ENCODE results near the gene KCNK2.

Gene KCNK2

GRCh38 chr1:215263636-215264035, 181.1 kb downstream of the KCNK2 start:
- DNase-seq: no peak

GRCh38 chr1:215264649-215265048, 182.1 kb downstream of the KCNK2 start:
- no peak for DNase-seq

DNA sequence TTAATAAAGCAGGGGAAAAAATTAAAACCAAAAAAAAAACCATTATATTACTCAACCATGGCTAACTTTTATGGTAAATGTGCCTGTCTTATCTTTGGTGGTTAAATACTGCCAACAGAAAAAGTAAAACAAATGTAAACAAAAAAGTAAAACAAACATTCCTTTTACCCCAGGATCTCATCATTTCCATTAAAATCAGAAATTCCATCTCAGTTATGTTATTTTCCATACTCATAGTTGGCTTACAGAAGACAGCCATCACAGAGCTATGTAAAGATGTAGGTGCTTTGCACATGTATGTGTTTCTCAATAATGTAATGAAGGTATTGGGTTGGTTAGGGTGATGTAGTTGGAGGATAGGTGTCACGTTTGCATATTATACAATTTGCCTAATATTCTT, 185.0 kb downstream of the KCNK2 start:
- DNase-seq: no peak

- no peak for DNase-seq
Measured at GRCh38 chr1:215269955-215270354, 187.4 kb downstream of the KCNK2 start.

DNA sequence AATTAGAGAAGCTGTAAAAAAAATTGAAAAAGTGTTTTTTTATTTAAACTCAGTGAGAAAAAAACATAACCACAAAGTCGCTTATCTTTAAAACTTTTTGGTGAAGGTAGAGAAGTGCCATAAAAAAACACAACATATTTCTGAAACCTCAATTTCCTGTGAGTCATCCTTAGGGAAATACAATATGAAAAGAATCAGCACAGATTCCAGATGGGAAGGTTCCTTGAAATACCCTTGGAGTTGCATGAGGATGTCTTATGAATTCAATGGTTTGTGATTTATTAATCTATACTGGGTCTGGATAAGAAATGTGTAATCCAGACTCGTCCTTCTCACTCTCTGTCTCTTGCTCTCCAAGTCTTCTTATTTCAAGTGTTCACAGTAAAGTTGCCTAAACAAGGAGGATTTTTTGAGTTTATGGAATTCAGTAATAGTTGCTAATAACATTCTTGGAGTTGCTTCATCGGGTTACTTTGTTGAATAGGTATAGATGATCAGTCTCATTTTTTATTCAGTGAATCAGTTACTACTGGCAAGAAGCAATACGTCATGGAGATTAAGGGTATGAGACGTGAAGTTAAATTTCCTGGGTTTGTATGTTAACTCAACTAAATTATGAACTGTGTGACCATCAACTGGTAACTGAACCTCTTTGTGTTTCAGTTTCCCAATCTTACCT, 191.4 kb downstream of the KCNK2 start:
- no peak for DNase-seq

- DNase-seq: no peak
Measured at GRCh38 chr1:215276582-215276981, 194.0 kb downstream of the KCNK2 start.

GRCh38 chr1:215277532-215277931, 195.0 kb downstream of the KCNK2 start:
- DNase-seq: no peak

- DNase-seq: no peak
Measured at GRCh38 chr1:215279682-215280081, 197.1 kb downstream of the KCNK2 start.

GRCh38 chr1:215282557-215282956, 200.0 kb downstream of the KCNK2 start:
- DNase-seq: no peak

GRCh38 chr1:215285013-215285800, 202.7 kb downstream of the KCNK2 start:
- DNase-seq: no peak
